HepG2 (cell line): Measurements from ENCODE around the gene KIAA1755. TPM values are rescaled to one million over a fixed set of nuclear protein-coding genes. Genes with fewer than 3 reads are reported as not detected.

Source experiments
- HNF4A ChIP-seq: sonication (generic); formaldehyde crosslinking; IDR thresholded peaks from 2 replicates; pipeline ENCODE4 v1.4.0; 2020; ENCODE audit warnings: missing genetic modification reagents
- HNRNPLL ChIP-seq: fragments of 200-400 bp; formaldehyde crosslinking; IDR thresholded peaks from 2 replicates; pipeline ENCODE4 v1.6.1; 2017; ENCODE audit warnings: mild to moderate bottlenecking, low read depth, low read length; ENCODE audit not compliant: poor library complexity, severe bottlenecking
- MAFG ChIP-seq: sonication (generic); formaldehyde crosslinking; IDR thresholded peaks from 2 replicates; pipeline ENCODE4 v1.5.1; 2020; ENCODE audit warnings: mild to moderate bottlenecking, missing genetic modification reagents
- MEF2D ChIP-seq: sonication (generic); formaldehyde crosslinking; IDR thresholded peaks from 2 replicates; pipeline ENCODE4 v1.5.1; 2020; ENCODE audit warnings: mild to moderate bottlenecking, missing genetic modification reagents
- MIER2 ChIP-seq: IDR thresholded peaks from 2 replicates; pipeline ENCODE4 v1.6.1; 2016; ENCODE audit warnings: missing biosample characterization, missing genetic modification reagents
- TBL1XR1 ChIP-seq: fragments of 150-350 bp; IDR thresholded peaks from 2 replicates; pipeline ENCODE4 v1.6.1; 2014; ENCODE audit warnings: borderline replicate concordance, low read length; ENCODE audit not compliant: partially characterized antibody
- ZNF274 ChIP-seq: sonication (generic); formaldehyde crosslinking; IDR thresholded peaks from 2 replicates; pipeline ENCODE4 v1.5.1; 2020; ENCODE audit warnings: mild to moderate bottlenecking, missing genetic modification reagents
- ZNF430 ChIP-seq: sonication (generic); formaldehyde crosslinking; IDR thresholded peaks from 2 replicates; pipeline ENCODE4 v1.9.0; 2021; ENCODE audit warnings: mild to moderate bottlenecking, missing genetic modification reagents
- ZNF619 ChIP-seq: sonication (generic); formaldehyde crosslinking; IDR thresholded peaks from 2 replicates; pipeline ENCODE4 v1.4.0; 2020; ENCODE audit warnings: mild to moderate bottlenecking, missing genetic modification reagents
- ZZZ3 ChIP-seq: sonication (generic); formaldehyde crosslinking; IDR thresholded peaks from 2 replicates; pipeline ENCODE4 v1.4.0; 2020; ENCODE audit warnings: missing genetic modification reagents, mild to moderate bottlenecking, borderline replicate concordance
- polyA plus RNA-seq, 8 experiments: library from polyadenylated mRNA; depleted of rRNA in 3 of 8; stranded (reverse) in 7 of 8; unstranded in 1 of 8; fragments of >200 nt; fragmentation: Illumina TruSeq in 4 of 8; extraction: Trizol in 4 of 8; gene quantifications; 2 replicates each; pipeline versions ENCODE4 v1.2.1 to v1.2.3, GENCODE V29; 2011 to 2016; ENCODE audit warnings: low read depth in 4 of 8, missing spikeins in 1 of 8, mixed read lengths in 1 of 8; ENCODE audit not compliant: insufficient read depth in 1 of 8
- total RNA-seq, 5 experiments: library from RNA; depleted of rRNA; stranded (reverse); fragments of >200 nt; fragmentation: Illumina TruSeq; extraction: Trizol; gene quantifications; 2 replicates each; pipeline ENCODE4 v1.2.3, GENCODE V29; 2016; ENCODE audit warnings: low read depth in 1 of 5
- TF ChIP-seq, protein P1 (sequence below): sonication (generic); formaldehyde crosslinking; IDR thresholded peaks from 2 replicates; pipeline ENCODE4 v1.8.0; 2022; ENCODE audit warnings: missing genetic modification reagents, mild to moderate bottlenecking, borderline replicate concordance
- TF ChIP-seq, protein P2 (sequence below): sonication (generic); formaldehyde crosslinking; IDR thresholded peaks from 2 replicates; pipeline ENCODE4 v1.5.1; 2020; ENCODE audit warnings: missing genetic modification reagents, mild to moderate bottlenecking, borderline replicate concordance
- TF ChIP-seq, protein P3 (sequence below): sonication (generic); formaldehyde crosslinking; IDR thresholded peaks from one replicate; pipeline ENCODE4 v1.5.1; 2020; ENCODE audit warnings: mild to moderate bottlenecking, missing genetic modification reagents; ENCODE audit errors: not compliant biosample characterization
- TF ChIP-seq, protein P4 (sequence below): sonication (generic); formaldehyde crosslinking; IDR thresholded peaks from 2 replicates; pipeline ENCODE4 v1.5.1; 2020; ENCODE audit warnings: missing genetic modification reagents, mild to moderate bottlenecking, borderline replicate concordance

KIAA1755 gene
- total and polyA plus RNA-seq, 2 of the 13 experiments (the other 11 are each of a cell fraction or from before 2014, with no cell fraction given) = 0.04 TPM; not detected in 1

DNA sequence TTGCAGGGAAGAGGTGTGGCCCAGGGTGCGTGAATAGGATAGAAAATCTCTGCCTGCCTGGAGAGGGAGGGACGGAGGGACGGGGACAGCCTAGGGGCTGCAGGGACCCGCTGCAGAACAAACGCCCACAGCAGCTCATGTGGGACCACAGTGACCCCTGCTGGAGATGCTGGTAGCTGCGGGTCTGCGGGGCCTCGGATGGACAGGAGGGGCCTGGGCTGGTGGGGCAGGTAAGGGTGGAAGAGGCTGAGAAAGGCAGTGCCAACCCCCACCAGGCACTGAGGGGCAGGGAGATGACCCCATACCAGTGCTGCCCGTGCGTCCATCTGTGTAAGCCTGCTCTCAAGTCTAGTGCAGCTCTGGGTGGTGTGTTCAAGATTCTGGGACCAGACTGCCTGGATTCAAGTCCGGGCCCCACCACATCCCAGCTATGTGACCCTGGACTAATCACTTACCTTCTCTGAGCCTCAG, 39.4 kb downstream of the KIAA1755 start (continued):
- TF ChIP-seq MAFG (CRISPR knock-in tag) (0 out of 2 replicates have a peak, but pooled peaks have one; percentile 5), ZNF274 (CRISPR knock-in tag) (peak; percentile 92; the same call in 1 of the 2 replicates), HNF4A (CRISPR knock-in tag) (no peak), MIER2 (CRISPR knock-in tag) (peak; percentile 54; the same call in 1 of the 2 replicates), MEF2D (CRISPR knock-in tag) (0 out of 2 replicates have a peak, but pooled peaks have one; percentile 37), ZNF619 (peak; percentile 59; the same call in 1 of the 2 replicates), HNRNPLL (peak; percentile 53), ZZZ3 (CRISPR knock-in tag) (peak; percentile 56; the same call in 1 of the 2 replicates), ZNF430 (CRISPR knock-in tag) (peak; percentile 56; the same call in 1 of the 2 replicates), TBL1XR1 (peak; percentile 21)
- TF ChIP-seq, protein P1, sequence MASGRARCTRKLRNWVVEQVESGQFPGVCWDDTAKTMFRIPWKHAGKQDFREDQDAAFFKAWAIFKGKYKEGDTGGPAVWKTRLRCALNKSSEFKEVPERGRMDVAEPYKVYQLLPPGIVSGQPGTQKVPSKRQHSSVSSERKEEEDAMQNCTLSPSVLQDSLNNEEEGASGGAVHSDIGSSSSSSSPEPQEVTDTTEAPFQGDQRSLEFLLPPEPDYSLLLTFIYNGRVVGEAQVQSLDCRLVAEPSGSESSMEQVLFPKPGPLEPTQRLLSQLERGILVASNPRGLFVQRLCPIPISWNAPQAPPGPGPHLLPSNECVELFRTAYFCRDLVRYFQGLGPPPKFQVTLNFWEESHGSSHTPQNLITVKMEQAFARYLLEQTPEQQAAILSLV (CRISPR knock-in tag) = peak; percentile 52; the same call in 1 of the 2 replicates
- TF ChIP-seq, protein P2, sequence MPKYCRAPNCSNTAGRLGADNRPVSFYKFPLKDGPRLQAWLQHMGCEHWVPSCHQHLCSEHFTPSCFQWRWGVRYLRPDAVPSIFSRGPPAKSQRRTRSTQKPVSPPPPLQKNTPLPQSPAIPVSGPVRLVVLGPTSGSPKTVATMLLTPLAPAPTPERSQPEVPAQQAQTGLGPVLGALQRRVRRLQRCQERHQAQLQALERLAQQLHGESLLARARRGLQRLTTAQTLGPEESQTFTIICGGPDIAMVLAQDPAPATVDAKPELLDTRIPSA = no peak
- TF ChIP-seq, protein P3, sequence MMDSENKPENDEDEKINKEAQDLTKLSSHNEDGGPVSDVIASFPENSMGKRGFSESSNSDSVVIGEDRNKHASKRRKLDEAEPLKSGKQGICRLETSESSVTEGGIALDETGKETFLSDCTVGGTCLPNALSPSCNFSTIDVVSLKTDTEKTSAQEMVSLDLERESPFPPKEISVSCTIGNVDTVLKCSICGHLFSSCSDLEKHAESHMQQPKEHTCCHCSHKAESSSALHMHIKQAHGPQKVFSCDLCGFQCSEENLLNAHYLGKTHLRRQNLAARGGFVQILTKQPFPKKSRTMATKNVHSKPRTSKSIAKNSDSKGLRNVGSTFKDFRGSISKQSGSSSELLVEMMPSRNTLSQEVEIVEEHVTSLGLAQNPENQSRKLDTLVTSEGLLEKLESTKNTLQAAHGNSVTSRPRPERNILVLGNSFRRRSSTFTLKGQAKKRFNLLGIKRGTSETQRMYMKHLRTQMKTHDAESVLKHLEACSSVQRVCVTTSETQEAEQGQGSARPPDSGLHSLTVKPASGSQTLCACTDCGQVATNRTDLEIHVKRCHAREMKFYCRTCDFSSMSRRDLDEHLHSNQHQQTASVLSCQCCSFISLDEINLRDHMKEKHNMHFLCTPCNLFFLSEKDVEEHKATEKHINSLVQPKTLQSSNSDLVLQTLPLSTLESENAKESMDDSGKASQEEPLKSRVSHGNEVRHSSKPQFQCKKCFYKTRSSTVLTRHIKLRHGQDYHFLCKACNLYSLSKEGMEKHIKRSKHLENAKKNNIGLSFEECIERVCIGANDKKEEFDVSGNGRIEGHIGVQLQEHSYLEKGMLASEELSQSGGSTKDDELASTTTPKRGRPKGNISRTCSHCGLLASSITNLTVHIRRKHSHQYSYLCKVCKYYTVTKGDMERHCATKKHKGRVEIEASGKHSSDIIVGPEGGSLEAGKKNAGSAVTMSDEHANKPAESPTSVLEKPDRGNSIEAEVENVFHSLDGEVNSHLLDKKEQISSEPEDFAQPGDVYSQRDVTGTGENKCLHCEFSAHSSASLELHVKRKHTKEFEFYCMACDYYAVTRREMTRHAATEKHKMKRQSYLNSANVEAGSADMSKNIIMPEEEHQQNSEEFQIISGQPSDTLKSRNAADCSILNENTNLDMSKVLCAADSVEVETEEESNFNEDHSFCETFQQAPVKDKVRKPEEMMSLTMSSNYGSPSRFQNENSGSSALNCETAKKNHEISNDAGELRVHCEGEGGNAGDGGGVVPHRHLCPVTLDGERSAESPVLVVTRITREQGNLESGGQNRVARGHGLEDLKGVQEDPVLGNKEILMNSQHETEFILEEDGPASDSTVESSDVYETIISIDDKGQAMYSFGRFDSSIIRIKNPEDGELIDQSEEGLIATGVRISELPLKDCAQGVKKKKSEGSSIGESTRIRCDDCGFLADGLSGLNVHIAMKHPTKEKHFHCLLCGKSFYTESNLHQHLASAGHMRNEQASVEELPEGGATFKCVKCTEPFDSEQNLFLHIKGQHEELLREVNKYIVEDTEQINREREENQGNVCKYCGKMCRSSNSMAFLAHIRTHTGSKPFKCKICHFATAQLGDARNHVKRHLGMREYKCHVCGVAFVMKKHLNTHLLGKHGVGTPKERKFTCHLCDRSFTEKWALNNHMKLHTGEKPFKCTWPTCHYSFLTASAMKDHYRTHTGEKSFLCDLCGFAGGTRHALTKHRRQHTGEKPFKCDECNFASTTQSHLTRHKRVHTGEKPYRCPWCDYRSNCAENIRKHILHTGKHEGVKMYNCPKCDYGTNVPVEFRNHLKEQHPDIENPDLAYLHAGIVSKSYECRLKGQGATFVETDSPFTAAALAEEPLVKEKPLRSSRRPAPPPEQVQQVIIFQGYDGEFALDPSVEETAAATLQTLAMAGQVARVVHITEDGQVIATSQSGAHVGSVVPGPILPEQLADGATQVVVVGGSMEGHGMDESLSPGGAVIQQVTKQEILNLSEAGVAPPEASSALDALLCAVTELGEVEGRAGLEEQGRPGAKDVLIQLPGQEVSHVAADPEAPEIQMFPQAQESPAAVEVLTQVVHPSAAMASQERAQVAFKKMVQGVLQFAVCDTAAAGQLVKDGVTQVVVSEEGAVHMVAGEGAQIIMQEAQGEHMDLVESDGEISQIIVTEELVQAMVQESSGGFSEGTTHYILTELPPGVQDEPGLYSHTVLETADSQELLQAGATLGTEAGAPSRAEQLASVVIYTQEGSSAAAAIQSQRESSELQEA (CRISPR knock-in tag) = peak; percentile 68
- TF ChIP-seq, protein P4, sequence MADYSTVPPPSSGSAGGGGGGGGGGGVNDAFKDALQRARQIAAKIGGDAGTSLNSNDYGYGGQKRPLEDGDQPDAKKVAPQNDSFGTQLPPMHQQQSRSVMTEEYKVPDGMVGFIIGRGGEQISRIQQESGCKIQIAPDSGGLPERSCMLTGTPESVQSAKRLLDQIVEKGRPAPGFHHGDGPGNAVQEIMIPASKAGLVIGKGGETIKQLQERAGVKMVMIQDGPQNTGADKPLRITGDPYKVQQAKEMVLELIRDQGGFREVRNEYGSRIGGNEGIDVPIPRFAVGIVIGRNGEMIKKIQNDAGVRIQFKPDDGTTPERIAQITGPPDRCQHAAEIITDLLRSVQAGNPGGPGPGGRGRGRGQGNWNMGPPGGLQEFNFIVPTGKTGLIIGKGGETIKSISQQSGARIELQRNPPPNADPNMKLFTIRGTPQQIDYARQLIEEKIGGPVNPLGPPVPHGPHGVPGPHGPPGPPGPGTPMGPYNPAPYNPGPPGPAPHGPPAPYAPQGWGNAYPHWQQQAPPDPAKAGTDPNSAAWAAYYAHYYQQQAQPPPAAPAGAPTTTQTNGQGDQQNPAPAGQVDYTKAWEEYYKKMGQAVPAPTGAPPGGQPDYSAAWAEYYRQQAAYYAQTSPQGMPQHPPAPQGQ = no peak; the same call in 1 of the 2 replicates
